ENCODE data around the gene PSTK.

PSTK gene

DNA sequence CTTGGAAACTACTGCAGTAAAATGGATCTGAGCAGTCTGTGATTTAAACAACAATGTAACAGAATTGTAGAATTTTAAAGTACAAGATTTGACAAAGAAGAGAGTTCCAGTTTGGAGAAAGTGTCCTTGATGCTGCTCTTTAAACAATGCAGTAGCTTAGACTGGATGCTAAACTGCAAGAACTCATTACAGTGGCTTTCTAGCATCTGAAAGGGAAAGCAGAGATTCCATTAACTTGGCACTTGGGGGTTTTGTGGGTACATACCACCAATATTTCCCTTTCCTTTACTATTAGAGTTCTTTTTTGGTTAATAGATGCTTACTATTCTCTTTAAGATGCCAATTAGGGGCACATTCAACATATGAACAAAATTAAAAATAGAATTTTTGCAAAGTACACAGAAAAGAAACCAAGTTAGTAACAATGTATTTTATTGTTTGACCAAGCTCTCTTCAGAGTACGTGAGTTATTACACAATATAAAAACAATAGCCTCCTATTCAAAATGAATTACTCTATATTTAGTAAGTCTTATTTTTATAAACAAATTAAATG lies 11.9 kb downstream of the PSTK start:
- no peaks in the 10 kb centered on the region for H3K9me3 ChIP-seq (ENCODE audit: control insufficient read depth in 2 of 2, low read length in 2 of 2)
- no peak overlapping the region for H3K27ac ChIP-seq (ENCODE audit: low read length)
- no peaks in the 10 kb centered on the region for H3K27me3 ChIP-seq (ENCODE audit: control insufficient read depth in 1 of 2, insufficient read depth in 2 of 2, low read length in 2 of 2)
- no peak overlapping the region for H3K4me3 ChIP-seq (ENCODE audit: low read length in 2 of 2)
- peaks cover 18 to 22% of the 10 kb centered on the region in 2 donors for H3K36me3 ChIP-seq (ENCODE audit: control insufficient read depth in 2 of 2, insufficient read depth in 2 of 2, low read length in 2 of 2)
- no peaks in the 10 kb centered on the region for H3K4me1 ChIP-seq (ENCODE audit: control insufficient read depth, insufficient read depth, low read length)
- H3K9ac ChIP-seq (ENCODE audit: low read length in 2 of 2), result no peak overlapping the region

GRCh38 chr10:122993797-122994336 lies 13.7 kb downstream of the PSTK start:
- Histone ChIP-seq H3K36me3 (ENCODE audit: control insufficient read depth in 2 of 2, insufficient read depth in 2 of 2, low read length in 2 of 2) (peaks cover 22 to 30% of the 10 kb centered on the region in 2 donors), H3K4me1 (ENCODE audit: control insufficient read depth, insufficient read depth, low read length) (no peaks in the 10 kb centered on the region), H3K9me3 (ENCODE audit: control insufficient read depth in 2 of 2, low read length in 2 of 2) (no peaks in the 10 kb centered on the region), H3K27me3 (ENCODE audit: control insufficient read depth in 1 of 2, insufficient read depth in 2 of 2, low read length in 2 of 2) (no peaks in the 10 kb centered on the region), H3K27ac (ENCODE audit: low read length) (no peak overlapping the region), H3K9ac (ENCODE audit: low read length in 2 of 2) (no peak overlapping the region), H3K4me3 (ENCODE audit: low read length in 2 of 2) (no peak overlapping the region)

DNA sequence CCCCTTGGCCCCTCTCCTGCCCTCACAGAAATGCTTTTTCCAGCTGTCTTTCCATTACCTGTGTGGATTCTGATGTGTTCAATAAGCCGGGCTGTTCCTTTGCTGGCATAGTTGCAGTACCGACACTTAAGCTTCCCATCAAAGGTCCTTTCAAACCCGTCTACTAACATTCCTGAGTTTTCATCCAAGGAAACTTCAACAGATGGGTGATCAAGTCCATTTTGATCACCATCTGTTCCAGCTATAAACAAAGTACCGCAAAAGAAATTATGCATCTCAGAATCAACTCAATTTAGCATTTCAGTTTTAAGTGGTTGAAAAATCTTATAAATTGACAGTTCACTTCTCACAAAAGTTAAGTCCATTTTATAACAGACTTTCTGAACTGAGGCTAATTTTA lies 15.7 kb downstream of the PSTK start:
- Histone ChIP-seq H3K27ac (ENCODE audit: low read length) (no peak overlapping the region), H3K4me1 (ENCODE audit: control insufficient read depth, insufficient read depth, low read length) (no peaks in the 10 kb centered on the region), H3K4me3 (ENCODE audit: low read length in 2 of 2) (no peak overlapping the region), H3K27me3 (ENCODE audit: control insufficient read depth in 1 of 2, insufficient read depth in 2 of 2, low read length in 2 of 2) (no peaks in the 10 kb centered on the region), H3K9me3 (ENCODE audit: control insufficient read depth in 2 of 2, low read length in 2 of 2) (no peaks in the 10 kb centered on the region), H3K9ac (ENCODE audit: low read length in 2 of 2) (no peak overlapping the region), H3K36me3 (ENCODE audit: control insufficient read depth in 2 of 2, insufficient read depth in 2 of 2, low read length in 2 of 2) (peaks cover 22 to 27% of the 10 kb centered on the region in 2 donors)

GRCh38 chr10:122997864-122998263 lies 17.7 kb downstream of the PSTK start:
- Histone ChIP-seq H3K9me3 (ENCODE audit: control insufficient read depth in 2 of 2, low read length in 2 of 2) (no peaks in the 10 kb centered on the region), H3K4me3 (ENCODE audit: low read length in 2 of 2) (no peak overlapping the region), H3K9ac (ENCODE audit: low read length in 2 of 2) (no peak overlapping the region), H3K36me3 (ENCODE audit: control insufficient read depth in 2 of 2, insufficient read depth in 2 of 2, low read length in 2 of 2) (peaks cover 22 to 27% of the 10 kb centered on the region in 2 donors), H3K4me1 (ENCODE audit: control insufficient read depth, insufficient read depth, low read length) (no peaks in the 10 kb centered on the region), H3K27ac (ENCODE audit: low read length) (no peak overlapping the region), H3K27me3 (ENCODE audit: control insufficient read depth in 1 of 2, insufficient read depth in 2 of 2, low read length in 2 of 2) (no peaks in the 10 kb centered on the region)

DNA sequence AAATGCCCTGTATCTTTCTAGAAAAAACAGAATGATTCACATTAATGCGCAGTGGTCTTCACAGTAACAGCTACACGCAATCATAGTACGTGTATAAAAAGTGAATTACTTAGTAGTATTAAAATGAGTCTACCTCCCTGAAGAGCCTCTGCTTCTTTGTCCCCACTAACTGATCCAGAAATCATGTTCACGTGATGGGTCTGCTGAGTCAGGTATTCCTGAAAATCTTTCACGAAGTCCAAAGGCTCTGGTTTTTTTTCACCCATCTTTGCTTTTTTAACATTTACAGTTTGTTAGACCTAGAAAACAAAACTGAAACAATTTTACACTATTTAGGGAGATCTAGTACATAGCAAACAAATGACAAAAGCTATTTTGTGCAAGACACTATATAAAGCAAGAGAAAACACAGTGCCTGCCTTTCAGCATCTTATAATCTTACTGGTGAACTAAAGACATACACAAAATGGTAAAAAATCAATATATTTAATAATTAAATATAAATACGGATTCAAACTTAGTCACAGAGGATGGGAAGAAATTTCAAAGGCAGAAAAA lies 18.2 kb downstream of the PSTK start:
- no peaks in the 10 kb centered on the region for H3K27me3 ChIP-seq (ENCODE audit: control insufficient read depth in 1 of 2, insufficient read depth in 2 of 2, low read length in 2 of 2)
- no peaks in the 10 kb centered on the region for H3K9me3 ChIP-seq (ENCODE audit: control insufficient read depth in 2 of 2, low read length in 2 of 2)
- H3K4me3 ChIP-seq (ENCODE audit: low read length in 2 of 2), result no peak overlapping the region
- H3K4me1 ChIP-seq (ENCODE audit: control insufficient read depth, insufficient read depth, low read length), result no peaks in the 10 kb centered on the region
- H3K27ac ChIP-seq (ENCODE audit: low read length), result no peak overlapping the region
- H3K36me3 ChIP-seq (ENCODE audit: control insufficient read depth in 2 of 2, insufficient read depth in 2 of 2, low read length in 2 of 2), result peaks cover 22 to 27% of the 10 kb centered on the region in 2 donors
- H3K9ac ChIP-seq (ENCODE audit: low read length in 2 of 2), result no peak overlapping the region

GRCh38 chr10:122998934-122999333 lies 18.7 kb downstream of the PSTK start:
- no peak overlapping the region for H3K9ac ChIP-seq (ENCODE audit: low read length in 2 of 2)
- no peaks in the 10 kb centered on the region for H3K9me3 ChIP-seq (ENCODE audit: control insufficient read depth in 2 of 2, low read length in 2 of 2)
- H3K36me3 ChIP-seq (ENCODE audit: control insufficient read depth in 2 of 2, insufficient read depth in 2 of 2, low read length in 2 of 2), result peaks cover 19 to 25% of the 10 kb centered on the region in 2 donors
- H3K4me1 ChIP-seq (ENCODE audit: control insufficient read depth, insufficient read depth, low read length), result no peaks in the 10 kb centered on the region
- no peaks in the 10 kb centered on the region for H3K27me3 ChIP-seq (ENCODE audit: control insufficient read depth in 1 of 2, insufficient read depth in 2 of 2, low read length in 2 of 2)
- H3K27ac ChIP-seq (ENCODE audit: low read length), result no peak overlapping the region
- H3K4me3 ChIP-seq (ENCODE audit: low read length in 2 of 2), result no peak overlapping the region

- Histone ChIP-seq H3K4me3 (ENCODE audit: low read length in 2 of 2) (no peak overlapping the region), H3K9ac (ENCODE audit: low read length in 2 of 2) (no peak overlapping the region), H3K27me3 (ENCODE audit: control insufficient read depth in 1 of 2, insufficient read depth in 2 of 2, low read length in 2 of 2) (no peaks in the 10 kb centered on the region), H3K36me3 (ENCODE audit: control insufficient read depth in 2 of 2, insufficient read depth in 2 of 2, low read length in 2 of 2) (peaks cover 15 to 21% of the 10 kb centered on the region in 2 donors), H3K9me3 (ENCODE audit: control insufficient read depth in 2 of 2, low read length in 2 of 2) (no peaks in the 10 kb centered on the region), H3K4me1 (ENCODE audit: control insufficient read depth, insufficient read depth, low read length) (no peaks in the 10 kb centered on the region), H3K27ac (ENCODE audit: low read length) (no peak overlapping the region)
These were observed 19.1 kb downstream of the PSTK start for GRCh38 chr10:122999347-122999746.

- no peak overlapping the region for H3K27ac ChIP-seq (ENCODE audit: low read length)
- H3K9ac ChIP-seq (ENCODE audit: low read length in 2 of 2), result no peak overlapping the region
- peaks cover 8 to 17% of the 10 kb centered on the region in 2 donors for H3K36me3 ChIP-seq (ENCODE audit: control insufficient read depth in 2 of 2, insufficient read depth in 2 of 2, low read length in 2 of 2)
These were observed 20.0 kb downstream of the PSTK start for GRCh38 chr10:123000155-123000554.

DNA sequence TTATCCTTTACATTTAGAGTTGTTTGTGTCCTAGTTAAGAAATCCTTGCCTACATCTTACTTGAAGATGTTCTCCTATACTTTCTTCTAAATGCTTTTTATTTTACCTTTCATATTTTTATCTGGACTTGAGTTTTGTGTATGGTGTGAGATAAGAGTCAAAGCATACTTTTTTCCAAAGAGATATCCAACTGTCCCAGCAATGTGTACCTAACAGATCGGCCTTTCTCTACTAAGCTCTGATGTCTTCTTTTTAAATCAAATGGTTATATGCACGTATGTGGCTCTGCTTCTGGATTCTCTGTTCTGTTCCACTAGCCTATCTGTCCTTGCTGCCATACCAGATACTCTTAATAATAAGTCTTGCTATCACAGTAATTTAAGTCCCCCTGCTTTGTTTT lies 21.2 kb downstream of the PSTK start:
- Histone ChIP-seq H3K27ac (ENCODE audit: low read length) (no peak overlapping the region), H3K27me3 (ENCODE audit: control insufficient read depth in 1 of 2, insufficient read depth in 2 of 2, low read length in 2 of 2) (no peaks in the 10 kb centered on the region), H3K4me1 (ENCODE audit: control insufficient read depth, insufficient read depth, low read length) (no peaks in the 10 kb centered on the region), H3K4me3 (ENCODE audit: low read length in 2 of 2) (no peak overlapping the region), H3K36me3 (ENCODE audit: control insufficient read depth in 2 of 2, insufficient read depth in 2 of 2, low read length in 2 of 2) (peaks cover 5 to 8% of the 10 kb centered on the region in 2 donors), H3K9me3 (ENCODE audit: control insufficient read depth in 2 of 2, low read length in 2 of 2) (no peaks in the 10 kb centered on the region), H3K9ac (ENCODE audit: low read length in 2 of 2) (no peak overlapping the region)

More at GRCh38 chr10:123000155-123000554, 20.0 kb downstream of the PSTK start:
- no peaks in the 10 kb centered on the region for H3K9me3 ChIP-seq (ENCODE audit: control insufficient read depth in 2 of 2, low read length in 2 of 2)
- H3K4me1 ChIP-seq (ENCODE audit: control insufficient read depth, insufficient read depth, low read length), result no peaks in the 10 kb centered on the region
- no peak overlapping the region for H3K4me3 ChIP-seq (ENCODE audit: low read length in 2 of 2)
- H3K27me3 ChIP-seq (ENCODE audit: control insufficient read depth in 1 of 2, insufficient read depth in 2 of 2, low read length in 2 of 2), result no peaks in the 10 kb centered on the region

DNA sequence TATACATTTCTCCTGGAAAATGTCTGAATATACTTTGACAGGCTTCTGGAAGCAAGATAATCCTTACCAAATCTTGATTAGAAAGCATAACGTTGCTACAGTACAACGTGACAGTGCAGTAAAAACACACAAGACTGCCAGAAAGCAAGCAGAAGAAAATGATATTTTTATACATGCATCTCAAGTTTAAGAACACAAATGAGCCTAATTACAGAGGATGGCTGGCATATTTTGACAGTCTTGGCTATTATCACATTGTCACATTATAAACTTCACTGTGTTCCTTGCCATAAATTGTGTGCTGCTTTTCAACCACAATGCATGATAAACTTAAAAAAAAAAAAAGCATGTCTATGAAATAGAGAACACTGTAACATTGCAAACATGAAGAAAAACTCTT lies 24.1 kb downstream of the PSTK start:
- H3K27me3 ChIP-seq (ENCODE audit: control insufficient read depth in 1 of 2, insufficient read depth in 2 of 2, low read length in 2 of 2), result no peaks in the 10 kb centered on the region
- no peak overlapping the region for H3K27ac ChIP-seq (ENCODE audit: low read length)
- no peaks in the 10 kb centered on the region for H3K36me3 ChIP-seq (ENCODE audit: control insufficient read depth in 2 of 2, insufficient read depth in 2 of 2, low read length in 2 of 2)
- H3K9me3 ChIP-seq (ENCODE audit: control insufficient read depth in 2 of 2, low read length in 2 of 2), result no peaks in the 10 kb centered on the region
- H3K4me3 ChIP-seq (ENCODE audit: low read length in 2 of 2), result no peak overlapping the region
- no peak overlapping the region for H3K9ac ChIP-seq (ENCODE audit: low read length in 2 of 2)
- H3K4me1 ChIP-seq (ENCODE audit: control insufficient read depth, insufficient read depth, low read length), result peaks cover 10% of the 10 kb centered on the region
